Endothelial cell of umbilical vein (primary cell): ENCODE results near the gene LRIG1. TPM values are rescaled to one million over a fixed set of nuclear protein-coding genes. Genes with fewer than 3 reads are reported as not detected.

ENCODE experiments used
- BruUV-seq: library from RNA; stranded (reverse); fragments of 400-500 nt; replicated peaks from 2 replicates; lab custom pipeline; 2021; lab: Mats Ljungman, UMichigan
- CTCF ChIA-PET: fragments of 300-600, 350-600 bp; sonication (Branson Sonifier 250); formaldehyde crosslinking; loops from one replicate; lab custom pipeline; 2021; ENCODE audit warnings: antibody characterized with exemption, inconsistent platforms; lab: Charles Lee
- POLR2A ChIA-PET: fragments of 300-600, 350-600 bp; sonication (Branson Sonifier 250); formaldehyde crosslinking; loops from one replicate; lab custom pipeline; 2021; ENCODE audit warnings: antibody characterized with exemption, inconsistent platforms; lab: Charles Lee
- DNase-seq: peaks from one replicate; pipeline ENCODE4 v3.0.0-alpha.2; 2011; ENCODE audit warnings: low read depth, low spot score
- FAIRE-seq: peaks from 2 replicates; lab custom pipeline; 2011; peaks lifted over from hg19 to GRCh38; lab: Jason Lieb, UNC
- H2AFZ ChIP-seq: 2 replicates; pipeline ENCODE4 v1.6.0; 2012; ENCODE audit warnings: low read depth, low read length, control low read depth, inconsistent platforms
- H3K27ac ChIP-seq: 2 replicates; pipeline ENCODE4 v1.5.1; 2011; ENCODE audit warnings: low read depth, mild to moderate bottlenecking, control low read depth, low read length, moderate library complexity; ENCODE audit not compliant: insufficient read depth
- H3K27me3 ChIP-seq, 2 experiments: 2 replicates each; pipeline versions ENCODE4 v1.6.0 to v1.6.1; 2011; ENCODE audit warnings: low read length in 2 of 2, mixed read lengths in 1 of 2; ENCODE audit not compliant: control insufficient read depth in 2 of 2, insufficient read depth in 2 of 2
- H3K36me3 ChIP-seq, 2 experiments: 2 replicates in 1 of 2; 3 replicates in 1 of 2; pipeline ENCODE4 v1.5.1; 2011; ENCODE audit warnings: low read length in 2 of 2, mild to moderate bottlenecking in 1 of 2, moderate library complexity in 1 of 2; ENCODE audit not compliant: control insufficient read depth in 2 of 2, insufficient read depth in 2 of 2; ENCODE audit errors: extremely low read depth in 1 of 2
- H3K4me1 ChIP-seq: 3 replicates; pipeline ENCODE4 v1.5.1; 2011; ENCODE audit warnings: mild to moderate bottlenecking, low read length; ENCODE audit not compliant: control insufficient read depth, insufficient read depth; ENCODE audit errors: extremely low read depth
- H3K4me2 ChIP-seq: 2 replicates; pipeline ENCODE4 v1.6.1; 2011; ENCODE audit warnings: low read length, control low read depth, mixed read lengths; ENCODE audit not compliant: insufficient read depth
- H3K4me3 ChIP-seq, 3 experiments: fragments of 200-600 bp in 1 of 3; sonication (generic), shearing (Covaris generic) in 1 of 3; replicated peaks in 1 of 3; 2 replicates each; pipeline ENCODE4 v1.5.1; 2011 to 2016; ENCODE audit warnings: control low read depth in 3 of 3, low read length in 3 of 3, mild to moderate bottlenecking in 2 of 3, inconsistent platforms in 1 of 3, low read depth in 1 of 3, moderate library complexity in 1 of 3; ENCODE audit not compliant: insufficient read depth in 1 of 3
- H3K79me2 ChIP-seq: 2 replicates; pipeline ENCODE4 v1.6.0; 2012; ENCODE audit warnings: low read length, inconsistent platforms; ENCODE audit not compliant: control insufficient read depth, insufficient read depth
- H3K9ac ChIP-seq: replicated peaks from 2 replicates; pipeline ENCODE3; 2011; ENCODE audit warnings: low read length, control low read depth; ENCODE audit not compliant: insufficient read depth; ENCODE audit errors: extremely low read depth
- H3K9me1 ChIP-seq: replicated peaks from 3 replicates; pipeline ENCODE4 v1.6.0; 2011; ENCODE audit warnings: mild to moderate bottlenecking, low read length; ENCODE audit not compliant: control insufficient read depth, insufficient read depth; ENCODE audit errors: extremely low read depth
- H3K9me3 ChIP-seq: replicated peaks from 2 replicates; pipeline ENCODE4 v1.5.1; 2012; ENCODE audit warnings: low read length, inconsistent platforms; ENCODE audit not compliant: control insufficient read depth, insufficient read depth
- H4K20me1 ChIP-seq: replicated peaks from 2 replicates; pipeline ENCODE3; 2011; ENCODE audit warnings: mild to moderate bottlenecking, low read length; ENCODE audit not compliant: control insufficient read depth, insufficient read depth; ENCODE audit errors: extremely low read depth
- EZH2 ChIP-seq: IDR thresholded peaks from 2 replicates; pipeline ENCODE4 v1.6.1; 2012; ENCODE audit warnings: borderline replicate concordance, low read depth, mild to moderate bottlenecking, moderate library complexity, low read length, inconsistent platforms; ENCODE audit not compliant: severe bottlenecking
- FOS ChIP-seq: IDR thresholded peaks from 2 replicates; pipeline ENCODE4 v1.6.1; 2011; ENCODE audit warnings: mild to moderate bottlenecking, low read length, moderate library complexity, borderline replicate concordance; ENCODE audit not compliant: insufficient read depth
- GATA2 ChIP-seq: IDR thresholded peaks from 2 replicates; pipeline ENCODE4 v1.7.0; 2011; ENCODE audit warnings: low read depth, mild to moderate bottlenecking, moderate library complexity, mixed read lengths, low read length; ENCODE audit not compliant: insufficient read length, insufficient read depth
- JUN ChIP-seq: IDR thresholded peaks from 2 replicates; pipeline ENCODE4 v1.6.1; 2011; ENCODE audit warnings: borderline replicate concordance, low read depth; ENCODE audit not compliant: insufficient read length, insufficient read depth
- MAX ChIP-seq: IDR thresholded peaks from 2 replicates; pipeline ENCODE4 v1.6.1; 2011; ENCODE audit not compliant: insufficient read depth, insufficient read length
- MYC ChIP-seq: IDR thresholded peaks from one replicate; pipeline ENCODE4 v1.6.1; 2011; ENCODE audit warnings: mild to moderate bottlenecking, low read depth, low read length
- POLR2A ChIP-seq: IDR thresholded peaks from 2 replicates; pipeline ENCODE4 v1.6.1; 2012; ENCODE audit warnings: low read depth, mild to moderate bottlenecking, control low read depth, low read length
- POLR2AphosphoS5 ChIP-seq: IDR thresholded peaks from 2 replicates; pipeline ENCODE4 v1.6.1; 2012; ENCODE audit warnings: low read depth, mild to moderate bottlenecking, control low read depth, low read length, moderate library complexity; ENCODE audit not compliant: insufficient read depth
- dilution Hi-C: fragments of 300-500 bp; cut with MboI; formaldehyde crosslinking; loops from one replicate; pipeline ENCODE4 v1.15.0; 2019; ENCODE audit warnings: low sequenced_read_pairs; ENCODE audit not compliant: extremely low pct_ligation_motif_present
- intact Hi-C: fragments of 100-400 bp; cut with micrococcal nuclease; formaldehyde crosslinking; loops from one replicate; pipeline ENCODE4 v1.10.0; 2022
- polyA plus RNA-seq, 4 experiments: library from polyadenylated mRNA; depleted of rRNA in 3 of 4; stranded (reverse) in 3 of 4; unstranded in 1 of 4; fragments of >200 nt; gene quantifications; 2 replicates each; pipeline versions ENCODE4 v1.2.1 to v1.2.3, GENCODE V29; 2011 to 2012; ENCODE audit warnings: missing spikeins in 1 of 4
- total RNA-seq: library from RNA; stranded (reverse); gene quantifications from 2 replicates; pipeline ENCODE4 v1.2.3, GENCODE V29; 2021
- TF ChIP-seq, protein P1 (sequence below), 2 donors: IDR thresholded peaks; 1 replicate in 1 of 2; 2 replicates in 1 of 2; pipeline ENCODE4 v1.5.1; 2011; ENCODE audit warnings: low read length in 2 of 2, mild to moderate bottlenecking in 2 of 2, moderate library complexity in 2 of 2, control low read depth in 1 of 2, inconsistent platforms in 1 of 2, low read depth in 1 of 2; ENCODE audit not compliant: insufficient read depth in 1 of 2; ENCODE audit errors: extremely low read depth in 1 of 2

The LRIG1 gene
- total and polyA plus RNA-seq, 2 donors (not counting 3 experiments of a cell fraction or from before 2014, with no cell fraction given) = 50.3 to 52.2 TPM

GRCh38 chr3:66405701-66406091 lies 95.1 kb downstream of the LRIG1 start:
- intact Hi-C loops = loop anchor here (5.0 kb wide), 3 partner anchors 37 to 222 kb away; no protein-coding TSS in a partner anchor
- H3K79me2 ChIP-seq = no peaks in the 10 kb centered on the region

More at GRCh38 chr3:66405701-66406091, 95.1 kb downstream of the LRIG1 start:
- Histone ChIP-seq H3K9me3 (no peaks in the 10 kb centered on the region), H2AFZ (no peak overlapping the region), H3K4me1 (peaks cover 7% of the 10 kb centered on the region), H3K27ac (no peak overlapping the region), H3K4me2 (no peak overlapping the region), H3K9ac (no peak overlapping the region), H3K27me3 (no peaks in the 10 kb centered on the region), H4K20me1 (no peaks in the 10 kb centered on the region), H3K4me3 (no peak overlapping the region), H3K9me1 (no peaks in the 10 kb centered on the region), H3K36me3 (peaks cover 9 to 54% of the 10 kb centered on the region in 2 experiments)
- no peak for TF ChIP-seq JUN
- no peak for TF ChIP-seq MAX
- TF ChIP-seq POLR2AphosphoS5 = no peak
- TF ChIP-seq, protein P1, sequence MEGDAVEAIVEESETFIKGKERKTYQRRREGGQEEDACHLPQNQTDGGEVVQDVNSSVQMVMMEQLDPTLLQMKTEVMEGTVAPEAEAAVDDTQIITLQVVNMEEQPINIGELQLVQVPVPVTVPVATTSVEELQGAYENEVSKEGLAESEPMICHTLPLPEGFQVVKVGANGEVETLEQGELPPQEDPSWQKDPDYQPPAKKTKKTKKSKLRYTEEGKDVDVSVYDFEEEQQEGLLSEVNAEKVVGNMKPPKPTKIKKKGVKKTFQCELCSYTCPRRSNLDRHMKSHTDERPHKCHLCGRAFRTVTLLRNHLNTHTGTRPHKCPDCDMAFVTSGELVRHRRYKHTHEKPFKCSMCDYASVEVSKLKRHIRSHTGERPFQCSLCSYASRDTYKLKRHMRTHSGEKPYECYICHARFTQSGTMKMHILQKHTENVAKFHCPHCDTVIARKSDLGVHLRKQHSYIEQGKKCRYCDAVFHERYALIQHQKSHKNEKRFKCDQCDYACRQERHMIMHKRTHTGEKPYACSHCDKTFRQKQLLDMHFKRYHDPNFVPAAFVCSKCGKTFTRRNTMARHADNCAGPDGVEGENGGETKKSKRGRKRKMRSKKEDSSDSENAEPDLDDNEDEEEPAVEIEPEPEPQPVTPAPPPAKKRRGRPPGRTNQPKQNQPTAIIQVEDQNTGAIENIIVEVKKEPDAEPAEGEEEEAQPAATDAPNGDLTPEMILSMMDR (IDR thresholded peaks at IDR 0.05; ENCODE audit: extremely low read depth in 1 of 2, insufficient read depth in 1 of 2, low read depth in 1 of 2, low read length in 2 of 2) = no peak
- no peak for TF ChIP-seq POLR2A
- TF ChIP-seq FOS = no peak
- TF ChIP-seq EZH2 = no peak
- no peak for TF ChIP-seq GATA2
- no peak for TF ChIP-seq MYC
- dilution Hi-C loops = no loop called here
- ChIA-PET CTCF (interaction anchor here (1.0 to 2.2 kb wide), 3 partner anchors 28 to 152 kb away, joined by 4 to 7 read pairs (median 5); no protein-coding TSS in a partner anchor), POLR2A (interaction anchor here (0.6 kb wide), 1 partner anchor 67 kb away, joined by 4 read pairs; no protein-coding TSS in a partner anchor)
- DNase-seq = no peak
- no TSS peak for BruUV-seq
- FAIRE-seq = no peak
